ENCODE results near the gene PRXL2A. TPM values are rescaled to one million over a fixed set of nuclear protein-coding genes. Genes with fewer than 3 reads are reported as not detected.
A peak's percentile ranks its signal among the peaks of the same experiment; 100 is the strongest.

The PRXL2A gene
- total and polyA plus RNA-seq, 4 donors, result 69.7 to 161 (median 137) TPM

- H3K27ac ChIP-seq (ENCODE audit: low read depth, low read length), result peak overlapping the region; percentile 85
- H3K9me3 ChIP-seq (ENCODE audit: control insufficient read depth, insufficient read depth, low read length), result no peaks in the 10 kb centered on the region
- H3K4me1 ChIP-seq (ENCODE audit: control insufficient read depth, insufficient read depth, low read length), result peaks cover 74% of the 10 kb centered on the region
- no peak overlapping the region for H3K4me3 ChIP-seq (ENCODE audit: low read depth, low read length)
- WGBS (ENCODE audit: insufficient coverage), result 12% methylated on average over 14 of the region's 14 CpGs
- H3K27me3 ChIP-seq (ENCODE audit: control insufficient read depth, insufficient read depth, low read length), result no peaks in the 10 kb centered on the region
- peak in 3 of 6 donors; percentile 54 to 90 (median 90) for DNase-seq (ENCODE audit: low read depth in 4 of 6, low spot score in 6 of 6)
- no peaks in the 10 kb centered on the region for H3K36me3 ChIP-seq (ENCODE audit: control insufficient read depth, insufficient read depth, low read length)
Observed at GRCh38 chr10:80464557-80465450, 56.5 kb downstream of the PRXL2A start.

- no peak for DNase-seq (ENCODE audit: low read depth in 4 of 6, low spot score in 6 of 6)
- Histone ChIP-seq H3K9me3 (ENCODE audit: control insufficient read depth, insufficient read depth, low read length) (no peaks in the 10 kb centered on the region), H3K4me3 (ENCODE audit: low read depth, low read length) (no peak overlapping the region), H3K27me3 (ENCODE audit: control insufficient read depth, insufficient read depth, low read length) (no peaks in the 10 kb centered on the region), H3K4me1 (ENCODE audit: control insufficient read depth, insufficient read depth, low read length) (peaks cover 72% of the 10 kb centered on the region), H3K27ac (ENCODE audit: low read depth, low read length) (peak overlapping the region; percentile 85), H3K36me3 (ENCODE audit: control insufficient read depth, insufficient read depth, low read length) (no peaks in the 10 kb centered on the region)
- 0% methylated on average over 2 of the region's 3 CpGs for WGBS (ENCODE audit: insufficient coverage)
Observed at GRCh38 chr10:80465451-80465835, 57.1 kb downstream of the PRXL2A start.

GRCh38 chr10:80465839-80466590 lies 57.7 kb downstream of the PRXL2A start:
- 89% methylated on average over 7 of the region's 10 CpGs for WGBS (ENCODE audit: insufficient coverage)
- H3K4me3 ChIP-seq (ENCODE audit: low read depth, low read length), result no peak overlapping the region

GRCh38 chr10:80466724-80467326 lies 58.5 kb downstream of the PRXL2A start:
- 85% methylated on average over 8 of the region's 10 CpGs for WGBS (ENCODE audit: insufficient coverage)
- H3K27ac ChIP-seq (ENCODE audit: low read depth, low read length), result peak overlapping the region; percentile 85
- peaks cover 3% of the 10 kb centered on the region for H3K36me3 ChIP-seq (ENCODE audit: control insufficient read depth, insufficient read depth, low read length)
- no peak overlapping the region for H3K4me3 ChIP-seq (ENCODE audit: low read depth, low read length)
- H3K27me3 ChIP-seq (ENCODE audit: control insufficient read depth, insufficient read depth, low read length), result no peaks in the 10 kb centered on the region
- H3K4me1 ChIP-seq (ENCODE audit: control insufficient read depth, insufficient read depth, low read length), result peaks cover 67% of the 10 kb centered on the region
- no peak for DNase-seq (ENCODE audit: low read depth in 4 of 6, low spot score in 6 of 6)
- H3K9me3 ChIP-seq (ENCODE audit: control insufficient read depth, insufficient read depth, low read length), result no peaks in the 10 kb centered on the region

More at GRCh38 chr10:80465839-80466590, 57.7 kb downstream of the PRXL2A start:
- Histone ChIP-seq H3K27me3 (ENCODE audit: control insufficient read depth, insufficient read depth, low read length) (no peaks in the 10 kb centered on the region), H3K9me3 (ENCODE audit: control insufficient read depth, insufficient read depth, low read length) (no peaks in the 10 kb centered on the region), H3K27ac (ENCODE audit: low read depth, low read length) (peak overlapping the region; percentile 85), H3K36me3 (ENCODE audit: control insufficient read depth, insufficient read depth, low read length) (peaks cover under 1% of the 10 kb centered on the region), H3K4me1 (ENCODE audit: control insufficient read depth, insufficient read depth, low read length) (peaks cover 70% of the 10 kb centered on the region)
- no peak for DNase-seq (ENCODE audit: low read depth in 4 of 6, low spot score in 6 of 6)

- Histone ChIP-seq H3K27ac (ENCODE audit: low read depth, low read length) (peak overlapping the region; percentile 85), H3K4me3 (ENCODE audit: low read depth, low read length) (no peak overlapping the region), H3K36me3 (ENCODE audit: control insufficient read depth, insufficient read depth, low read length) (peaks cover 3% of the 10 kb centered on the region), H3K4me1 (ENCODE audit: control insufficient read depth, insufficient read depth, low read length) (peaks cover 64% of the 10 kb centered on the region), H3K27me3 (ENCODE audit: control insufficient read depth, insufficient read depth, low read length) (no peaks in the 10 kb centered on the region), H3K9me3 (ENCODE audit: control insufficient read depth, insufficient read depth, low read length) (no peaks in the 10 kb centered on the region)
- no peak for DNase-seq (ENCODE audit: low read depth in 4 of 6, low spot score in 6 of 6)
- 100% methylated on average over 1 of the region's 6 CpGs for WGBS (ENCODE audit: insufficient coverage)
Observed at GRCh38 chr10:80468002-80468401, 59.7 kb downstream of the PRXL2A start.

- Histone ChIP-seq H3K27ac (ENCODE audit: low read depth, low read length) (no peak overlapping the region), H3K27me3 (ENCODE audit: control insufficient read depth, insufficient read depth, low read length) (no peaks in the 10 kb centered on the region), H3K36me3 (ENCODE audit: control insufficient read depth, insufficient read depth, low read length) (peaks cover 6% of the 10 kb centered on the region), H3K4me1 (ENCODE audit: control insufficient read depth, insufficient read depth, low read length) (peaks cover 66% of the 10 kb centered on the region), H3K9me3 (ENCODE audit: control insufficient read depth, insufficient read depth, low read length) (no peaks in the 10 kb centered on the region), H3K4me3 (ENCODE audit: low read depth, low read length) (no peak overlapping the region)
- DNase-seq (ENCODE audit: low read depth in 4 of 6, low spot score in 6 of 6), result no peak
- 44% methylated on average over 7 of the region's 7 CpGs for WGBS (ENCODE audit: insufficient coverage)
Observed at GRCh38 chr10:80468806-80469421, 60.6 kb downstream of the PRXL2A start.

GRCh38 chr10:80470266-80470665 lies 61.9 kb downstream of the PRXL2A start:
- no peaks in the 10 kb centered on the region for H3K9me3 ChIP-seq (ENCODE audit: control insufficient read depth, insufficient read depth, low read length)
- H3K27ac ChIP-seq (ENCODE audit: low read depth, low read length), result no peak overlapping the region
- DNase-seq (ENCODE audit: low read depth in 4 of 6, low spot score in 6 of 6), result no peak
- peaks cover 6% of the 10 kb centered on the region for H3K36me3 ChIP-seq (ENCODE audit: control insufficient read depth, insufficient read depth, low read length)
- no peaks in the 10 kb centered on the region for H3K27me3 ChIP-seq (ENCODE audit: control insufficient read depth, insufficient read depth, low read length)
- H3K4me3 ChIP-seq (ENCODE audit: low read depth, low read length), result no peak overlapping the region
- WGBS (ENCODE audit: insufficient coverage), result 100% methylated on average over 2 of the region's 3 CpGs
- peaks cover 58% of the 10 kb centered on the region for H3K4me1 ChIP-seq (ENCODE audit: control insufficient read depth, insufficient read depth, low read length)

GRCh38 chr10:80471001-80471400 lies 62.6 kb downstream of the PRXL2A start:
- no peak for DNase-seq (ENCODE audit: low read depth in 4 of 6, low spot score in 6 of 6)
- 81% methylated on average over 3 of the region's 3 CpGs for WGBS (ENCODE audit: insufficient coverage)
- Histone ChIP-seq H3K9me3 (ENCODE audit: control insufficient read depth, insufficient read depth, low read length) (no peaks in the 10 kb centered on the region), H3K4me3 (ENCODE audit: low read depth, low read length) (no peak overlapping the region), H3K27me3 (ENCODE audit: control insufficient read depth, insufficient read depth, low read length) (no peaks in the 10 kb centered on the region), H3K27ac (ENCODE audit: low read depth, low read length) (no peak overlapping the region), H3K4me1 (ENCODE audit: control insufficient read depth, insufficient read depth, low read length) (peaks cover 50% of the 10 kb centered on the region), H3K36me3 (ENCODE audit: control insufficient read depth, insufficient read depth, low read length) (peaks cover 6% of the 10 kb centered on the region)

GRCh38 chr10:80471715-80472233 lies 63.4 kb downstream of the PRXL2A start:
- Histone ChIP-seq H3K4me1 (ENCODE audit: control insufficient read depth, insufficient read depth, low read length) (peaks cover 45% of the 10 kb centered on the region), H3K27me3 (ENCODE audit: control insufficient read depth, insufficient read depth, low read length) (no peaks in the 10 kb centered on the region), H3K27ac (ENCODE audit: low read depth, low read length) (no peak overlapping the region), H3K36me3 (ENCODE audit: control insufficient read depth, insufficient read depth, low read length) (peaks cover 6% of the 10 kb centered on the region), H3K4me3 (ENCODE audit: low read depth, low read length) (no peak overlapping the region), H3K9me3 (ENCODE audit: control insufficient read depth, insufficient read depth, low read length) (no peaks in the 10 kb centered on the region)
- DNase-seq (ENCODE audit: low read depth in 4 of 6, low spot score in 6 of 6), result no peak
- WGBS (ENCODE audit: insufficient coverage), result 88% methylated on average over 4 of the region's 4 CpGs

Measured in spinal cord (tissue), 10 donors.